HG03558 (cell line): ENCODE data around the gene AJM1.

Experiments
- ATAC-seq: cut with Tn5 transposase; IDR thresholded peaks from one replicate; pipeline ENCODE4 v1.9.1; 2021; ENCODE audit warnings: moderate number of reproducible peaks; ENCODE audit not compliant: unreplicated experiment; ENCODE audit errors: extremely low read depth

Gene AJM1

GRCh38 chr9:136807281-136808074, 34.8 kb upstream of the AJM1 start, which contains the start of gene RABL6:
TSS of gene RABL6 (plus strand) at chr9:136807948. CDS start at chr9:136808197, 249 bp downstream.
- ATAC-seq = no peak

- no peak for ATAC-seq
These were observed 34.0 kb upstream of the AJM1 start for GRCh38 chr9:136808075-136808805.

GRCh38 chr9:136808806-136809158, 33.5 kb upstream of the AJM1 start:
- ATAC-seq = no peak

- no peak for ATAC-seq
These were observed 27.4 kb upstream of the AJM1 start for GRCh38 chr9:136814725-136815421.

- ATAC-seq = no peak
These were observed 26.9 kb upstream of the AJM1 start for GRCh38 chr9:136815422-136815782.

- ATAC-seq = no peak
These were observed 21.1 kb upstream of the AJM1 start for GRCh38 chr9:136820971-136821825.

- no peak for ATAC-seq
These were observed 20.3 kb upstream of the AJM1 start for GRCh38 chr9:136821826-136822544.

- no peak for ATAC-seq
These were observed 18.9 kb upstream of the AJM1 start for GRCh38 chr9:136823136-136824046.

GRCh38 chr9:136824496-136825225, 17.6 kb upstream of the AJM1 start:
- no peak for ATAC-seq

GRCh38 chr9:136825295-136826187, 16.7 kb upstream of the AJM1 start:
- ATAC-seq = no peak

- ATAC-seq = no peak
These were observed 16.1 kb upstream of the AJM1 start for GRCh38 chr9:136826188-136826541.

- ATAC-seq = no peak
These were observed 15.3 kb upstream of the AJM1 start for GRCh38 chr9:136826703-136827582.

GRCh38 chr9:136827794-136828473, 14.3 kb upstream of the AJM1 start:
- ATAC-seq = no peak

GRCh38 chr9:136828474-136829140, 13.7 kb upstream of the AJM1 start:
- ATAC-seq = no peak

GRCh38 chr9:136829412-136829811, 12.9 kb upstream of the AJM1 start:
- ATAC-seq = no peak
